ENCODE measurements around the gene RREB1.

Gene RREB1

DNA sequence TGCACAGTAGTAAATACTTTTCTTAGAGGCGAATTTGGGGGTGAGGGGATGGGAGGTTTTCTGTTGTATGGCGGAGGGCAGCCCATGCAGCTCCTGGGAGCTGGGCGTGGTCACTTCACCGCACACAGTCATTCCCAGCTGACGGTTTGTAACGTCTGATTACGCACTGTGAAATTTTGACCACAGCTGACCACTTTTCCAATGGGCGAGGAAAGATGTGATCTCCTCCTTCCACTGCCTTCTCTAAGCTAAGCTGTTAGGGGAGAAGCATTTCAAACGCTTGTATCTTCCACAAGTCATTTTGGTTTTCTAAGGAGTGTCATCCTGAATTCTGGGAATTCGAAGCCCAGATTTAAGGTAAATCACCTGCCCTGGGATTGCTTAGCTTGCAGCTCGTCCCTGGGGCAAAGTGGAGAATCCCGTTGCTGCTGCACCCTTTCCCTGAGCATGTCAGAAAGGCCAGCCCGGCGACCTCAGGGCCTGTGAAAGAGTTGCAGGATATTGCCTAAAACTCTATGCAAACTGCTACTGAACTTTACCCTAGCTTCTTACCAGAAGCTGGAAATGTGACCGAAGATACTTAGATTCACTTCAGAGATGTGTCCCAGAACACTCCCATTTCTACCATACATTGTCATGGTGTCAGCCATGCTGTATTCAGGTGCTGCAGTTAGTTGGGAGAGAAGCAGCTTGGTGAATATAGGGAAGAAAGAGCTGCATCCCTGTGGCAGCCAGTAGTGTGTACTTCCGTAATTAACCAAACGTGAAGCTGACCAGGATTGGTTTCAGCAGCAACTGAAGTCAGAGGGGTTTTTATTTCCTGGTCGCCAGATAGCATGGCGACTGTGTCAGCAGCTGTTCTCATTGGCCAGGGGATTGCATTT lies 58.9 kb downstream of the RREB1 start:
- DNase-seq, result no peak

DNA sequence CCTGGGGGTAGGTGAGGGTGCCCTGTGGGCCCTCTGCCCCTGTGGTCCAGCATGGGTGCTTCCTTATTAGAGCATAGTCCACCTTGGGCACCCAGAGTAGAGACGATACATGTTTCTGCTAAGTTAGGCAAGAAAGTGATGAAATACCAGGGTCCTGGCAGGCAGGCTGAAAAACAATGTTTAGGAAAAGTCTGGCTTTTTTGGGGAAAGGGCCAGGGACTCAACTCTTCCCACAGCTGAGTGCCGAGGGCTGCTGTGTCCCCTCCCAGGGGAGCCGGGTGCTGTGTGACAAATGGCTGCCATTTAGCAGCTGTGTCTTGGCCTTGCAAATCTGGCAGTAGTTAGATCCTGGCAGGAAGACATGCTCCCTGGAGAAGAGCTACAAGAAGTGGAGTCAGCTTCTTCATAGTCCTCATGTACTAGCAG lies 61.5 kb downstream of the RREB1 start:
- no peak for DNase-seq

DNA sequence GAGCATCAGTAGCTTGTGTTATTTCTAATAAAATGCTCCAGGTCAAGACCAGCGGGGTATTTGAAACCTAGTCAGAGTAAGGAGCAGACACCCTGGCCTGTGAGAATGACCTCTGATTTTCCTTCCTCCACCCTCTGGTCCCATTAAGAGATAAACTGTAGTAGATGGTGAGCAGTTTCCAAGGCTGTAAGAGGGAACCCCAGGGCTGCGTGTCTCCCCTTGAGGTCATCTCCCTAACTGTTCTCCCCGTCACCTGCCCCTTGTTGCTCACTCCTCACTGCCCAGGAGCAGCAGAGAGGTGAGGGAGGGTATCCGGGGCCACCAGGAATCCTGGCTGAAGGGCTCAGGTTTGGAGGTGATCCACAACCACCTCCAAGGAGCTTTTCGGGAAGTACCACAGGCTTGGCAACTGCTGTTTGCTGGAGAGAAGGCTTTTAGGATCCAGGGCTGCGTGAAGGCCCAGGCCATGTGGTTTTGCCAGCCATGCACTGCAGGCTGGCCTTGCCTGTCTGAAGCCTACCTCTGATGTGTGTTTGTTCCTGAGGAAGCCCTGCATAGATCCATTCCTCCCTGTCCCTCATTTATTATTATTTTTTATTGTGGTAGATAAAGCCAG lies 62.5 kb downstream of the RREB1 start:
- no peak for DNase-seq

DNA sequence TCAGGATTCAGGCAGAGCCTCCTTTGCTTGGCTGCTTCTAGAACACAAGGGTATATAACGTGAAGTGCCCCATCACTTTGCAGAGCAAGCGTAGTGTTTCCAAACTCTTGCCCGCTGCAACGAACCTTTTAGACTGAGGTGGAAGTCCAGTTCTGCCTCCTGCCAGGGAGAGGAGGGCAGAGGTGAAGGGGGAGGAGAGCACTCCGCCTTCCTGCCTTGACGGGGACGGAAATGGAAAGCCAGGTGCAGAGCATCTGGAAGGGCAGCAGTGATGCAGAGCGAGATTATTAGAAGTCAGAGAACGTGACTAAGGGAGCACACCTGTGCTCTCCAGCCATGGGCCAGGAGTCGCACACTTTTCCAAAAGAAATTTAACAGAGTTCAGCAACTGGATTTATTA lies 63.4 kb downstream of the RREB1 start:
- DNase-seq, result no peak

DNA sequence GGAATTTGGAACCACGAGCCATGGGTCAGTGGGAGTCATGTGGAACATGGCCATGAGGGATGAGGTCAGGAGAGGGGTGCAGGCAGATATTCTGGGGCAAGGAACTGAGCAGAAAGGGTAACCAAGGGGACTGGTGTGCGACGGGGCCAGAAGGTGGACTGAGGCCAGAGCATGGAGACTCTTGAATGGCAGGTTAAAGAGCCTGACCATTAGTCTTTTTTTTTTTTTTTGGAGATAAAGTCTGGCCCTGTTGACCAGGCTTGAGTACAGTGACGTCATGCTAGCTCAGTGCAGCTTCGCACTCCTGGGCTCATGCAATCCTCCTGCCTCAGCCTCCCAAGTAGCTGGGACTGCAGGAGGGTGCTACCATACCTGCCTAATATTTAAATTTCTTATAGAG lies 64.0 kb downstream of the RREB1 start:
- no peak for DNase-seq

DNA sequence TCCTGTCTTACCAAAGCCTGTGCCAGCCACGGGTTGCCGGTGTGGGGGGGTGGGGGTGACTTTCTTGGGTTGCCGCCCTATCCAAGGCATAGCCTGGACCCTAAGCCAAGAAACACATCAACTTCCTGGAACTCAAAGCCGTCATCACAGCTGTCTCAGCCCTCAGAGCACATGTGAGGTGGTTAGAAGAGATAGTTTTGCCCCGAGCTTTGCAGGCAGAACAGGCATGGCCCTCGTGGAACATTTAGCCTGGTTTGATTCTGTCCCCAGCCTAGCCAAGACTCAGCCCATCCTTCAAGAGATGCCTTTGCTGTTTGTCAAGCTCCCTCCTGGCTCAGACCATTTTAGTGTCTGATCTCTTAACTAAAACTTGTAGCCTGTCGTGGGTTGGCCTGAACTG lies 64.9 kb downstream of the RREB1 start:
- no peak for DNase-seq

DNA sequence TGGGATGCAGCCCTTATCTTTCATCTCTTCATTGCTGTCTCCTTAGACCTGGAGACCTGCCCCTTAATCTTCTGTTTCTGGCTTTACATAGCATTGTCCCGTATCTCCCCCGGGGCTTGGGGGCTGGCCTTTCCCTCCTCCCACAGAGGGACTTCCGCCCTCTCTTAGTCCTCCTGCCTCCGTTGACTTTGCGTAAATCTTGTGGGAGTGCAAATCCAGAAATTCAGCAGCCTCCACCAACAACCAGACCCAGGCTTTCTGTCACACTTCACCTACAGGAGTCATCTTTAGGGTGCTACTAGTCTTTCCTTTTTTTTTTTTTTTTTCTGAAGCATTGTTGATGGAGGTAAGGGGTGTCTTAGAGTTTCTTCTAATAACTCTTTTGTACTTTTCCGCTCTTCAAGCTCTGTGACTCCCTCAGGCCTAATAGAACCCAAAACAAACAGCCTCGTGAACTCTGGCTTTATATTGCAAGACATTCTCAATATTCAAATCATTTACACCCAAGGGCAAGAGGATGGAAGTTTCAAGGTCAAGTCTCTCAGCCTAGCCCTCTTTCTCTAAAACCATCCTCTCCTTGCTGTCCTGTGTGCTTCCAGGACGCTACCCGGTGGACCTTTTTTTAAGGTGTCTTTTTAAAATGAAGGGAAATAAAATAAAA lies 66.2 kb downstream of the RREB1 start:
- no peak for DNase-seq

DNA sequence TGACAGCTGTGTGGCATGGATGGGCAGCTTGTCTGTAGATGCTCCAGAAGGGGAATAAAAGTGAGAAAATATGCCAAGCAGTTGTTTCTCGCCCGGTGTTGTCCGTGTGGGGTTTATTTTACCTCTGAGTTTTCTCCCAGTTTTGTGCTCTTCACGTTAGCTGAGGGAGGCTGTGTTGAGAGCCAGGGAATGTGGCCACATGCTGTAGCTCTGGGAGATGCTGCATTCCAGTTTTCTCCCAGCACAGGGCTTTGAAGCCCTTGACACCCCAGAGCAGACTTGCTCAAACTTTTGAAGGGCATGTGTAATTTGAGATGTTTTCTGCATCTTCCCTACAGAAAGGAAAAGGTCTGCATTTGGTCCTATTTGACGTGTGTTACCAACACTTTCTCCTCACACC lies 67.7 kb downstream of the RREB1 start:
- DNase-seq, result no peak

DNA sequence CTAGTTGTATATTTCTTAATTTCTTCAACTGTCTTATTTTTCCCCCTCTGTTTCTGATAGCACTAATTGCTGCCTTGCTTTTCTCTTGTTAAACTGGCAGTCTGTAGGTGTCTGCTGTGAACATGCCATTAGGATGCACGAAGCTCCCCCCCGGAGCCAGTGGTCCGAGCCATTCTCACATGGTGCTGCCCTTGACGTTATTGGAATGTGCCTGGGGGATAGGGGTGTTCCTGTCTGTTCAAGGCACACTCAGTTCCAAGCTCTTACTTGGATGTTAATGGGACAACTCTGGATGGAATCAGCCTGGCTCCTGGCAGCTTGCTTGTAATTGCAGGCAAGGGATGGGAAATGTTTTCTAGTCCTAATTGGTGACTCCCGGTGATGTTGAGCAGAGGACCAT lies 68.4 kb downstream of the RREB1 start:
- no peak for DNase-seq

DNA sequence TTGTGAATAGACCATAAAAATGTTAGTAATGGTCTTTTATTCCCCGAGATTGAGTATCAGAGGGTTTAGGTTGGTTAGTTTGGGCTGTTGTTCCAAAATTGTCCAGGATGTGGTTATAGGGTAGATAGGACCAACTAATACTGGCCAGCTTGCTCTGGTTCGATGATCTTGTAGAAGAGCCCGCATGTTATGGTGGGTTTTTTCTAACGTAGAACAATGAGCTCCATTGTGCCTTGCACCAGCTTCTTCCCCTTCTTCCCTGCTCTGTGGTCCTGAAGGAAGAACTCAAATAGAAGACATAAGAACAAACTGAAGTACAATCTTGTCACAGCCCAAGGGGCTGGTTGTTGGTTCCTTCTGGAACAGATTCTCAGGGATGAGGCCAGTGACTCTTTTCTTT lies 70.5 kb downstream of the RREB1 start:
- no peak for DNase-seq

DNA sequence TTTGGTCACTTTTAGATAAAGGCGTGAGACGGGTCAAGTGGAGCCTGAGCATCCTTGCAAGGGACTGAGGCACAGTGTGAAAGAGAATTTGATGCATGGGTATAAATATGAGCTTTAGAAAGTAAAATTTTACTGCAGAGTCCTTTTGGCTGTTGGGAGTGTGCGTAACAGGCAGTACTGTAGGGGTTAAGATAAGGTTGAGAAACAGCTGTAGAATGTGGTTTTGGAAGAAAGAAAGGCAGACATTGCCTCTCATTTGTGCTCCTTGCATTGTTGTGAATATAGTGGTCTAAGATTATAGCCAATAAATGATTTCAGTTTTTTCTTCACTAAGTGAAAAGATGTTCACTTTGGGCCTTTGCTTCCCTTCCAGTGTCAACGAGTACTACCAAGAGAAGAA lies 73.0 kb downstream of the RREB1 start:
- no peak for DNase-seq

DNA sequence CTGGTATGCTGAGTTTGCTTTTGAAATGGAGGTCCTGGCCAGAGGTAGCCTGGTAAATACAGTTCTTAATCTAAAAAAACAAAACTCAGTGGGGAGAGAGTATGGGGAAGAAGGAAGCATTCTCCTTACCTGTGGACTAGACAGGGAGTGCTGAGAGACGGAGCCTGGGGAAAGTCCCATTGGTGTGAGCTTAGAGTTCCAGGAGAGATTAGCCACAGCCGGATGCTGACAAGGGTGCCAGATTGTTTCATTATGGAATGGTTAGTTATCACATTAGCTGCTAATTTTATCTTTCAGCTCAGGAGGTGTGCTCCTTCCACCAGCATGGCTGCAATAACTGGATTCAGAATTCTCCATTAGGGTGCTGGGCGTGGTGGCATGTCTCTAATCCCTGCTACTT lies 75.9 kb downstream of the RREB1 start:
- DNase-seq, result no peak

DNA sequence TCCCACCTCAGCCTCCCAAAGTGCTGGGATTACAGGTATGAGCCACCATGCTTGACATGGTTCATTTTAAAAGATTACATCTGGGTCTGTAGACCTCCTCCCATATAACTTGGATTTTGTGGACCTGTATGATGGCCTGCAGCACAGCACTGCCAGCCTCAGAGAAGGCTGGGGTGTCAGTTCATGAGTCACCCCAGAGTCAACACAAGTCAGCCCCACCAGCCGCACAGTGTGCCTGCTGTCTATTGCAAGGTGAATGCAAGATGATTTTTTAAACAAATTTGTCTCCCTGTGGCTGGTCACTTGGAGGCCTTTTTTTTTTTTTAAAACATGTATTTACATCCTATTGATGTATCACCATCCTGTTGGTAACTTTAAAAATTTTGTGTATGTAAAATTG lies 76.7 kb downstream of the RREB1 start:
- no peak for DNase-seq

DNA sequence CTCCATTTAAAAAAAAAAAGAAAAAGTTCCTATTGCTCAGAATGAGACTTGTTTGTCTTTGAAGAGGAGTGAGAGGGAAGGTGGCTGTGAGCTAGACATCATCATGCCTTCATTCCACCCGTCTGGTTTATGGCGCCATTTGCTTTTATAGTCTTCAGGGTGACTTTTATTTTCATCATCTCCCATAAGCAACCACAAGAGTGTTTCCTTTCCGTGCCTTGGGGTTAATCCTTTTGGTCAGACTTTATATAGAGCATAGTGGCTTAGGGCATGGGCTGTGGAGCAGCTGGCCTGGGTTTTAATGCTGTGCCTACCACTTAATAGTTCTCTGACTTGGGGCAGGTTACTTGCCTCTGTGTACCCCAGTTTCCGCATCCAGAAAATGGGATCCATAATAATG lies 77.8 kb downstream of the RREB1 start:
- no peak for DNase-seq

DNA sequence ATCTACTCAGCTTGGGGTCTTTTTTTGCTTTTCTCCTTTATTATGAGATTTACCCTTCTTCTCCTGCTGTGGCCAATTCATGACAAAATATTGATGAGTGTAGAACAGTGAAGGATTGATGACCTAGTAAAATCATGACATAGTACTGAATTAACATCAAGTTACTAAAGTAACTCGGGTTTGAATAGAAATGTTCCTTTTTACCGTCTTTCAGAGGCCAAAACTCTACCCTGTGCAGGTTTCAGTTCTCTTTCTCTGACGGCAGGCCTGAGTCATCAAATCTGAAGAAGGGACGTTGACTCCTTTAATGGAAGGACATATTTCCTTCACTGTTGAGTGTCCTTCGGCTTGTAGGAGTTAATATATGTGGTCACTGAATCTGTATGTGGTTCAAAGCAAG lies 80.7 kb downstream of the RREB1 start:
- no peak for DNase-seq

DNA sequence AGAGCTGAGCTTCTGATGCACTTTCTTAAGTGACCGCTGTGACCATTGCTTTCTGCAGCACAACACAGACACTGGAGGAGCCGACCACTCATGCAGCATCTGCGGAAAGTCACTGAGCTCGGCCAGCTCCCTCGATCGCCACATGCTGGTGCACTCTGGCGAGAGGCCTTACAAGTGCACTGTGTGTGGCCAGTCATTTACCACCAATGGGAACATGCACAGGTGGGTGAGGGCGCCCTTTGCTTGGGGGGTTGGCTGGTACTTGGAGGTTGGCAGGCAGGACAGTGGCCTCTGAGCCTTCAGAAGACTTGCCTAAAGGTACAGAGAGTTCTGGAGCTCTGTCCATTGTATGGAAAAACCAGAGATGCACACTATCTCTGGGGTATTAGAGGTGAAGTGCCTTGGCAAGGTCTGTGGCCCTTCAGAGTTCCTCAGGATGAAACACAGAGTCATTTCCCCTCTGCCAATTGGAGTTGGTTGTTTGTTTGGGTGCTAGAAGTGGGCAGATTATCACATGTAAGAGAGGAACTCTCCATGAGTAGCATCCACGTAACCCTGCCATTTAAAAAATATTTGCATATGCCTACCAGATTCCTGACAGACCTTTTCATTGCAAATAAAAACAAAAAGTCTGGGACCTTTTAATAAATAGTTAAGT lies 81.5 kb downstream of the RREB1 start:
- no peak for DNase-seq

DNA sequence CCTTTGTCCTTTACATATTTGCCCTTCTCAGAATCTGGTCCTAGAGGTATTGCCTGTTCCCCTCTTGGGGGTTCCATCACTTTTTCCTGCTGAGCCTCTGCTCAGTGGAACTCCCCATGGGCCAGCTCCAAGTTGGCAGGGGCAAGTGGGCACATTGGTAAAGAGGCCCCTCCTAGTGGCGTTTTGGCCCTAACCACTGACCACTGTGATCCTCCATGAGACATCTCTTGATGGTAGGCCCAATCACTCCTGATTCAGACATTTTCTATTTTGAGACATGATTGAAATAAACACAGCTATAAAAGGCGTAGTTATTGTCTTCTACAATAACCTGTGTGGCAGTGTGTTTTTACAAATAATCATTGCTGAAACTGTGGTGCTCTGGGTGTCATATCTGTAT lies 83.0 kb downstream of the RREB1 start:
- no peak for DNase-seq

DNA sequence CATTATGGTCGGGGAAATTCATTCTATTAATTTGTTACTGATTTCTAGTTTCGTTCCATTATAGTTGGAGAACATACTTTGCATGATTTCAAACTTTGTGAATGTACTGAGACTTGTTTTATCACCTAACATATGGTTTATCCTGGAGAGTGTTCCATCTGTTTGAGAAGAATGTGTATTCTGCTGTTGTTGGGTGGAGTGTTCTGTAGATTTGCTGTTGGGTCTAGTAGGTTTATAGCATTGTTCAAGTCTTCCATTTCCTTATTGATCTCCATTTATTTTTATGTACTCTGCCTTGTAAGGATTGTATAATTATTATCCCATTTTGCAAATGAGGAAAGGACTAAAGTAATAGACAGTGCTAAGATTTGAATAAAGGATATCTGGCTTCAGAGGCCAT lies 85.4 kb downstream of the RREB1 start:
- DNase-seq, result no peak

DNA sequence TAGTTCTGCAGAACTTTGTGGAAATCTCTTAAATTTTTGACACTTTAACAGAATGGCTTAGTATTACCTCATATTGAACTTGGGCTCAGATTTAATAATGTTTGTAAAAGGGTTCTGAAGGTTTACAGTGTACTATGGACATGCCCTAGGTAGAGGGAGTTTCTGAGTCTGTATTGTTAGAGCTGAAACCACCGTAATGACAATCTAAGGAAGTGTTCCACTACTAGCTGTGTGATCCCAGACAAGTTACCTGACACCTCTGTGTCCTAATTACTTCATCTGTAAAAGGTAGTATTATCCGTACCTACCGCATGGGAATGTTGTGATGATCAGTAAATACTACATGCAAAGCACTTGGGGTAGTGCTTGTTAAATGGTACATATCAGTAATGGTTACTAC lies 86.9 kb downstream of the RREB1 start:
- DNase-seq, result no peak

DNA sequence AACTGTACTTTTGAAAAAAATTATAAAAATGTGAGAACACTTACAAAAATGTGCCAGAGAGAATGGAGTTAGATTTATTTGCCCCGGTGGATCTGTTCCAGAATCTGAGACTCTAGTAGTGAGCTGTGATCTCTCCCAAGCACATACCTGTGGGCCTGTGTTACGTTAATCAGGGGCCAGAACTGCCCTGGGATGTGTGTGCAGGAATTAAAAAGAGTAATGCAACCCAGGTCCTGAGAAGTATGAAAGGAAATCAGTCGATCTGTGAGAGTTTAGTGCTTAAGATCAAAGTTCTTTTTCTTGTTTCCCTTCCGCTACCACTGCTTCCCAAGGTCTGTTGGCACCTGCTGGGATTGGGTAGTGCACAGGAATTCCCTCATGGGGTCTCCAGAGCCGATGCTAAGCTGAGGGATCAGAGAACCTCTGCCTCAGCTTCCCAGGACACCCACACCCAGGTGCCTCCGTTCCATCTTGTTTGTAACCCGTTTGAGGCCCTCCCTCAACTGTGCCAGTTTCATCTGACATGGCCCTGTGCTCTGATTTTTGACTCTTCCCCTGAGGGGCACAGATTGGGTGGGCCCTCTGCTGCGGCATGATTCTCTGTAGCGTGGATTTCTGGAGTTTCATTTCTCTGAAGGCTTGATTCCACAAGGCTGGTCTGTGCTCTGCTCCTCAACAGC lies 87.7 kb downstream of the RREB1 start:
- no peak for DNase-seq

DNA sequence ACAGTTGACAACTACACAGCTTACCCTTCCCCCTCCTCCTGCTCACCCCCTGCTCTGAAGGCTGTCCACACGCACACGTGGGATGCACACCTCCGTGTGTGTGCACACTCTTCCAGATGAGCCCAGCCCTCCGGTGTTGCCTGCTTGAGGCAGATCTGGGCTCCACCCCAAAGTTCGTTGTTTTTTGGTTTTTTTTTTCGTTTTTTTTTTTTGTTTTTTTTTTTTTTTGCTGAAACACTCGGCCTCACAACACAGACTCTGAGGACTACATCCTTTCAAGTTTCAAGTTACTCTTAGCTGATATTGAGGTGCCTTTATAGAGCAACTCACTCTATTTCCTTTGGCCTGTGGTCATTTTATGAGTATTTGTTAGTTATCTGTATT lies 88.2 kb downstream of the RREB1 start:
- DNase-seq, result no peak

DNA sequence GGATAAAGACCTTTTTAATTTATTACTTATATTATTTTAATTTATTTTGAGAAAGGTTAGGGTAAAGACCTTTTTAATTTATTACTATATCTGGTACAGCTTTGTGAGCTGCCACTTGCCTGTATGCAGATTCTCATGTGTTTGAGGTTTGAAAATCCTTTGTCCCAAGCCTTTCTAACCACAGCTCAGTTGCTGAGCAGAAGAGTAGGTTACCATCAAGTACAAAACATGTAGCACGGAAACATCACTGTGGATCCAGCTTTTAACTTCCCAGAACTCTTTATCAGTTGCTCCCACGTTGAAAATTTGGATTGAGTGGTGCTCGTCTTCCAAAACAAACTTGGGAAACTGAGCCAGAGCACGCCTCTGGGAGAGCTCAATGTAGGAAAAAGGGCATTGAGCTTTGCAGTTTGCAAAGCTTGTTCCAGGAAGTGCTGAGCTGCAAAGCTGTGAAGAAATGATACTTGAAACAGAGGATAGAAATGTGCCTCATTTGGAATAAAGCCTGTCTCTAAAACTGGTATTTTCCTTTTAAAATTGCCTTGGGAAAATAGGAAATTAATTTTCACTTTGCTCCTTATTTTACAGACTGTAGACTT lies 89.0 kb downstream of the RREB1 start:
- no peak for DNase-seq

DNA sequence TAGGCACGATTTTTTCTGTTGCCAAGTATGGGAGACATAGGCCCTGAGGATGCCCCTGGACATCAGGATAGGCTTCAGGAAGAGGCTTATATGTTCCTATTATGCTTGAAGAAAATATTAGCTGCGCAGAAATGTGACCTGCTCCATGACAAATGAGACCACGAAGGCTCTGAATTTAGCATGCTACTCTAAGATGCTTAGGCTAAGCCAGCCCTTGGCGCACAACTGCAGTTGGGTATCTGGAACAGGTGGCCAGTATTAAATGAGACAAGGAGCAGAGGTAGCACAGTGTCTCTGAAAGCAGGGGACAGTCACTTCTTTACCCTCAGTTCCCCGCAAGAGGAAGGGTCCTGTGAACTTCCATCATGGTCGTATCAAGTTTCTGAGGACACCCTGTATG lies 90.0 kb downstream of the RREB1 start:
- no peak for DNase-seq

All from cortex of kidney (tissue), 1 donor.